Type B pancreatic cell (in vitro differentiated cells): ENCODE measurements around the gene PXT1. TPM values are rescaled to one million over a fixed set of nuclear protein-coding genes. Genes with fewer than 3 reads are reported as not detected.

ENCODE experiments used
- DNase-seq: peaks from one replicate; pipeline ENCODE4 v3.0.0; 2021; ENCODE audit warnings: mixed read lengths; ENCODE audit not compliant: unreplicated experiment; ENCODE audit errors: extremely low spot score
- H3K27ac Mint-ChIP-seq: 2 replicates; pipeline ENCODE4 v1.8.0; 2021; ENCODE audit warnings: mild to moderate bottlenecking, mixed read lengths
- H3K27me3 Mint-ChIP-seq: 2 replicates; pipeline ENCODE4 v1.8.0; 2021; ENCODE audit warnings: mixed read lengths
- H3K36me3 Mint-ChIP-seq: 2 replicates; pipeline ENCODE4 v1.8.0; 2021; ENCODE audit warnings: mixed read lengths
- H3K4me1 Mint-ChIP-seq: one replicate; pipeline ENCODE4 v1.8.0; 2021; ENCODE audit warnings: mixed read lengths; ENCODE audit not compliant: unreplicated experiment
- H3K4me3 Mint-ChIP-seq: 2 replicates; pipeline ENCODE4 v1.8.0; 2021; ENCODE audit warnings: mild to moderate bottlenecking, mixed read lengths
- H3K9me3 Mint-ChIP-seq: 2 replicates; pipeline ENCODE4 v1.8.0; 2021; ENCODE audit warnings: mixed read lengths
- total RNA-seq: library from RNA; stranded (reverse); gene quantifications from 2 replicates; pipeline ENCODE4 v1.2.1, GENCODE V29; 2021; ENCODE audit warnings: low replicate concordance
- TF ChIP-seq, protein P1 (sequence below): fragments of 200-600 bp; sonication (generic); conservative IDR thresholded peaks from 2 replicates; pipeline ENCODE4 v1.5.0; 2021; ENCODE audit warnings: antibody characterized with exemption, mild to moderate bottlenecking

Gene PXT1
- total RNA-seq, 1 donor from 2014 or later: 0.19 TPM

DNA sequence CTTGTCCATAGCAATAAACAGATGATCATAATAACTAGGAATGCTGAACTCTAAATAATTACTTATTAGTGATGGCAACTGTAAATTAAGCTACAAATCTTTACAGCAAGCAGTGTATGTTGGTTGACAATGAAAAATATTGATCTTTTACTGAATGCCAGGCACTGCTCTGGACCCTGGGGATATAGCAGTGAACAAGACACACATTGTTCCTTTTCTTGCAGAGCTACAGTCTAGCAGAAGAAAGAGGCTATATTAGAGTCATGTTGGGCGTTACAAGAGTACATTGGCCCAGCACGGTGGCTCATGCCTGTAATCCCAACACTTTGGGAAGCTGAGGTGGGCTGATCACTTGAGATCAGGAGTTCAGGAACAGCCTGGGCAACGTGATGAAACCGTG lies 11.5 kb downstream of the PXT1 start:
- Mint-ChIP-seq H3K27me3 (no peaks in the 10 kb centered on the region), H3K36me3 (no peaks in the 10 kb centered on the region), H3K27ac (no peak overlapping the region), H3K4me3 (no peak overlapping the region), H3K4me1 (no peaks in the 10 kb centered on the region), H3K9me3 (no peaks in the 10 kb centered on the region)
- TF ChIP-seq, protein P1, sequence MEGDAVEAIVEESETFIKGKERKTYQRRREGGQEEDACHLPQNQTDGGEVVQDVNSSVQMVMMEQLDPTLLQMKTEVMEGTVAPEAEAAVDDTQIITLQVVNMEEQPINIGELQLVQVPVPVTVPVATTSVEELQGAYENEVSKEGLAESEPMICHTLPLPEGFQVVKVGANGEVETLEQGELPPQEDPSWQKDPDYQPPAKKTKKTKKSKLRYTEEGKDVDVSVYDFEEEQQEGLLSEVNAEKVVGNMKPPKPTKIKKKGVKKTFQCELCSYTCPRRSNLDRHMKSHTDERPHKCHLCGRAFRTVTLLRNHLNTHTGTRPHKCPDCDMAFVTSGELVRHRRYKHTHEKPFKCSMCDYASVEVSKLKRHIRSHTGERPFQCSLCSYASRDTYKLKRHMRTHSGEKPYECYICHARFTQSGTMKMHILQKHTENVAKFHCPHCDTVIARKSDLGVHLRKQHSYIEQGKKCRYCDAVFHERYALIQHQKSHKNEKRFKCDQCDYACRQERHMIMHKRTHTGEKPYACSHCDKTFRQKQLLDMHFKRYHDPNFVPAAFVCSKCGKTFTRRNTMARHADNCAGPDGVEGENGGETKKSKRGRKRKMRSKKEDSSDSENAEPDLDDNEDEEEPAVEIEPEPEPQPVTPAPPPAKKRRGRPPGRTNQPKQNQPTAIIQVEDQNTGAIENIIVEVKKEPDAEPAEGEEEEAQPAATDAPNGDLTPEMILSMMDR: no peak
- no peak for DNase-seq

DNA sequence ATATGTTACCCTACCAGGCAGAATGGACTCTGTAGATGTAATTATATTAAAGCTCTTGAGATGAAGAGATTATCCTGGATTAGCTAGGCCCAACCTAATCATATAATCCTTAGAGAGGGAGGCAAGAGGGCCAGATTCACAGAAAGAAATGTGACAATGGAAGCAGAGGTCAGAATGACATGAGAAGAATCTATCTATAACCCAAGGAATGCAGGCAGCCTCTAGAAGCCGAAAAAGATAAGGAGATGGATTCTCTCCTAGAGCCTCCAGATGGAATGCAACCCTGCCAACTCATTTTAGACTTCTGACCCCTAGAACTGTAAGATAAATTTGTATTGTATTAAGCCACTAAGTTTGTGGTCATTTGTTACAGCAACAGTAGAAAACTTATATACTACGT lies 12.3 kb downstream of the PXT1 start:
- Mint-ChIP-seq H3K4me3 (no peak overlapping the region), H3K27me3 (no peaks in the 10 kb centered on the region), H3K9me3 (no peaks in the 10 kb centered on the region), H3K27ac (no peak overlapping the region), H3K4me1 (no peaks in the 10 kb centered on the region), H3K36me3 (no peaks in the 10 kb centered on the region)
- no peak for DNase-seq
- TF ChIP-seq, protein P1: no peak

DNA sequence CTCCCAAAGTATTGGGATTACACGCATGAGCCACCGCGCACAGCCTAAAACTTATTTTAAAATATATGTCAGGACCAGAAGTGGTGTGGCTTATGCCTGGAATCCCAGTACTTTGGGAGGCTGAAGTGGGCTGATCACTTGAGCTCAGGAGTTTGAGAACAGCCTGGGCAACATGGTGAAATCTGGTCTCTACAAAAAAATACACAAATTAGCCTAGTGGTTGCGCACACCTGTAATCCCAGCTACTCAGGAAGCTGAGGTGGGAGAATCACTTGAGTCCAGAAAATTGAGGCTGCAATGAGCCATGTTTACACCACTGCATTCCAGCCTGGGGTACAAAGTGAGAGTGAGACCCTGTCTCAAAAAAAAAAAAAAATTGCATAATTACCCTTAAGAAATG lies 13.7 kb downstream of the PXT1 start:
- no peak for DNase-seq
- Mint-ChIP-seq H3K27me3 (no peaks in the 10 kb centered on the region), H3K4me1 (peaks cover 2% of the 10 kb centered on the region), H3K9me3 (no peaks in the 10 kb centered on the region), H3K4me3 (no peak overlapping the region), H3K27ac (no peak overlapping the region), H3K36me3 (no peaks in the 10 kb centered on the region)
- TF ChIP-seq, protein P1: no peak

DNA sequence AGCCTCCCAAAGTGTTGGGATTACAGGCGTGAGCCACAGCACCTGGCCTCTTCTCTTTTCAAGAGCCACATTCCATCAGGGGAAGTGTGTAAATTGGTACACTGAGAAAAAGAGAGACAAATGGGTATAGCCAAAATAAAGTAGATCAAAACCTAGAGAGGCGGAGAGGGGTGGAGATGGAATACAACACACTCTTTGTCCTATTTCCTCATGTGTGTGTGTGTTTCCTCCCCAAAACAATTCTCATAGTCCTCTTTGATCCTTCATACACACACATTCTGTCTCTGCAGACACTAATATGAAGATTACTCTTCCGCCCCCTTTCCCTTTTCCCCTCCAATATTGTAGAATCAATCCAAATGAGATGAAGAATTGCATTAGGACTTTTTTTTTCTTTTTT lies 16.0 kb downstream of the PXT1 start:
- TF ChIP-seq, protein P1: no peak
- Mint-ChIP-seq H3K27me3 (no peaks in the 10 kb centered on the region), H3K27ac (no peak overlapping the region), H3K9me3 (no peaks in the 10 kb centered on the region), H3K4me1 (peaks cover 12% of the 10 kb centered on the region), H3K36me3 (no peaks in the 10 kb centered on the region), H3K4me3 (no peak overlapping the region)
- DNase-seq: no peak

DNA sequence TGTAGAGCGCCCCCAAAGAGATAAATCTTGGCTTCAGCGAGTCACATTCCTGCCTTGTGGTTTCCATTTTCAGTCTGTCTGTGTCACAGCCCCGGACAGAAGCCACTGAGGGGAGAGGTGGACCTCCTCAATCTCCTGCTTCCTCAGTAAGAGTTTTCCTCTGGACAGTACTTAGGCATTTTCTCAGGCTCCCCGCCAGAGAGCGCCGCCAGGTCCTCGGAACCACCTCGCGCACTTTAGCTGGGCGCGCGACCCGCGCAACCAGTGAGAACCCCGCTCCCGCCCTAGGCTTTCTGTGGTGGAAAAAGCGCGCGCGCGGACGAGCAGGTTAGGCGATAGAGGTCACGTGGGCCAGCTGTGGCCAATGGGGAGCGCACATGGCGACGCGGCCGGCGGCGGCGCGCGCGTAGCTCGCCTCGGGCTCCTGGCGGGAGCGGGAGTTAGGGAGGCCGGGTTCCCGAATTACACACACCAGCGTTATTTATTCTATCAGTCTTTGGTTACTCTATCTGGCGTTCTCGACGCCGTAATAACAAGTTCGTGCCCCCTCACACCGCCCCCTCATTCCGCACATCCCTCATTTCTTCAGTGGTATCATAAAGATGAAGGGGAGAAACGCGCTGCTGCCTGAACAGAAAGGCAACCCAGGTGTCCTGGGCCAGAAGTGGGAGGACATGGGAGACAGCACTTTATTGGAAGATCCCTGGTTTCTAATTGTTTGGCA lies 19.4 kb downstream of the PXT1 start:
- H3K9me3 Mint-ChIP-seq: no peaks in the 10 kb centered on the region
- peak overlapping the region; percentile 93 for H3K4me3 Mint-ChIP-seq
- peak overlapping the region; percentile 77 for H3K27ac Mint-ChIP-seq
- peaks cover 12% of the 10 kb centered on the region for H3K4me1 Mint-ChIP-seq
- peak; percentile 100 for DNase-seq
- H3K36me3 Mint-ChIP-seq: no peaks in the 10 kb centered on the region
- TF ChIP-seq, protein P1: peak; percentile 71
- no peaks in the 10 kb centered on the region for H3K27me3 Mint-ChIP-seq

DNA sequence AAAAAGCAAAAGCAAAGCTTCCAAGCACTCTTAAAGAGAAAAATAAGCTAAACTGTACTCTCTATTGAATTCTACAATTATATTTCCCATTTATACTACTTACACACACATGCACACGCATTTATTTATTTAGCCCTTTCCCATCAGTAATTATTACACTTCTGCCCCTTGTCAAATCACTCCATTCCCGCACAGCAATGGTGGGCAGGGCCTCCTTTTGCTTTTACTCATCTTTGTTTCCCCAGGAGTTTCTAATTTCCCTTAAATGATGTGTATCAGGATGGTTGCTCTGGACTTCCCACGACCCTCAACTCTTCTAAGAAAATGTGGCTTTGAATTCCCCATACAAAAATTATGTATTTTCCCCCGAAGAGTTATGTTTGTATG lies 19.9 kb downstream of the PXT1 start:
- Mint-ChIP-seq H3K27me3 (no peaks in the 10 kb centered on the region), H3K27ac (peak overlapping the region; percentile 77), H3K36me3 (no peaks in the 10 kb centered on the region), H3K4me1 (peaks cover 12% of the 10 kb centered on the region), H3K9me3 (no peaks in the 10 kb centered on the region), H3K4me3 (peak overlapping the region; percentile 93)
- DNase-seq: no peak
- TF ChIP-seq, protein P1: no peak
